ENCODE measurements around the gene PPP1R14C.

DNA sequence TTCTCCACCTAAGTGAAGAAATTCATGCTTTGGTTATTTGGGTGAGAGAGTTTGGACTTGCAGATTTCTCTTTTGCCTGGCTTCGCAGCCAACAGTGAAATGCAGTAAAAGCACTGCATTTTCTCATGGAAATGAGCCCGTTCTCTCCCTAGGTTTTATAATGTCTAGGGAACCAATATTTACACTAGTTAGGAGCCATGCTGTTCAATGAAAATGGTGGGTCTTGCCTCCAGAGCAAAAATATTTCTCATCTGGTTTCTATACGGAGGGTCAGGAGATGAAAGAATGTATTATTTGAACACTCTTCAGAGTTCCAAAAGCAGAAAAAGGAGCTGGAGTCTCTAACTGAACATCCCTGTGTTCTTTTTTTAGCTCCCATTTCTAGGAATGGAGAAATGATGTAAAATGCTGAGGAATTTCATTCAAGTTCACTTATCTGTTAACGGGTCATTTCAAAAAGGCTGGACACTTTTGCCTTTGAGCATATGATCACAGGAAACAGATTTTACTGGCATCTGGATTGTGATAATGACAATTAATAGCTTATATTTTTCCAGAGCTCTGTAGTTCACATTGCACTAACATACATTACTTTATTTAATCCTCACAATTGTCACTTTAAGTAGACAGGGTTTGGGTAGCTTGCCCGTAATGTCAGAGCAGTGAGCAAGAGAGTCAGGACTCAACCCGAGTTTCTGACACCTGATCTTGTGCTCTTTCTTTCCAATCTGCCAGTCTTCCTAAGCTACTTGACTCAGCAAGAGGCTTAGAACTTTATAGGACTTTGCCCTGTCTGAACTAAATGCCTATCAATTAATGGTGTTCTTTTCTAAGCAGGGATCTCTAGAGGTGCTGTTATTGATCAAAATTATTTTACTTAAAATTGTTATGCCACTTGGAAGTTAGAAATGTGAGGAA lies 78.0 kb downstream of the PPP1R14C start:
- TF ChIP-seq, protein P1, sequence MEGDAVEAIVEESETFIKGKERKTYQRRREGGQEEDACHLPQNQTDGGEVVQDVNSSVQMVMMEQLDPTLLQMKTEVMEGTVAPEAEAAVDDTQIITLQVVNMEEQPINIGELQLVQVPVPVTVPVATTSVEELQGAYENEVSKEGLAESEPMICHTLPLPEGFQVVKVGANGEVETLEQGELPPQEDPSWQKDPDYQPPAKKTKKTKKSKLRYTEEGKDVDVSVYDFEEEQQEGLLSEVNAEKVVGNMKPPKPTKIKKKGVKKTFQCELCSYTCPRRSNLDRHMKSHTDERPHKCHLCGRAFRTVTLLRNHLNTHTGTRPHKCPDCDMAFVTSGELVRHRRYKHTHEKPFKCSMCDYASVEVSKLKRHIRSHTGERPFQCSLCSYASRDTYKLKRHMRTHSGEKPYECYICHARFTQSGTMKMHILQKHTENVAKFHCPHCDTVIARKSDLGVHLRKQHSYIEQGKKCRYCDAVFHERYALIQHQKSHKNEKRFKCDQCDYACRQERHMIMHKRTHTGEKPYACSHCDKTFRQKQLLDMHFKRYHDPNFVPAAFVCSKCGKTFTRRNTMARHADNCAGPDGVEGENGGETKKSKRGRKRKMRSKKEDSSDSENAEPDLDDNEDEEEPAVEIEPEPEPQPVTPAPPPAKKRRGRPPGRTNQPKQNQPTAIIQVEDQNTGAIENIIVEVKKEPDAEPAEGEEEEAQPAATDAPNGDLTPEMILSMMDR (conservative IDR thresholded peaks at IDR 0.05 in 1 of 2, IDR thresholded peaks at IDR 0.05 in 1 of 2; ENCODE audit: extremely low read depth in 1 of 2, insufficient read depth in 1 of 2, low read depth in 1 of 2, low read length in 2 of 2) = no peak
- TF ChIP-seq EZH2 (IDR thresholded peaks at IDR 0.05; ENCODE audit: borderline replicate concordance, low read length) = no peak
